Cardiac atrium fibroblast (primary cell): ENCODE data around the gene DCLK1. TPM values are rescaled to one million over a fixed set of nuclear protein-coding genes. Genes with fewer than 3 reads are reported as not detected.

ENCODE experiments used
- total RNA-seq: library from RNA; depleted of rRNA; stranded (reverse); fragments of >200 nt; gene quantifications from 2 replicates; pipeline ENCODE4 v1.2.3, GENCODE V29; 2015

The DCLK1 gene
- total RNA-seq = 3.2 and 10.0 TPM in 2 replicates

DNA sequence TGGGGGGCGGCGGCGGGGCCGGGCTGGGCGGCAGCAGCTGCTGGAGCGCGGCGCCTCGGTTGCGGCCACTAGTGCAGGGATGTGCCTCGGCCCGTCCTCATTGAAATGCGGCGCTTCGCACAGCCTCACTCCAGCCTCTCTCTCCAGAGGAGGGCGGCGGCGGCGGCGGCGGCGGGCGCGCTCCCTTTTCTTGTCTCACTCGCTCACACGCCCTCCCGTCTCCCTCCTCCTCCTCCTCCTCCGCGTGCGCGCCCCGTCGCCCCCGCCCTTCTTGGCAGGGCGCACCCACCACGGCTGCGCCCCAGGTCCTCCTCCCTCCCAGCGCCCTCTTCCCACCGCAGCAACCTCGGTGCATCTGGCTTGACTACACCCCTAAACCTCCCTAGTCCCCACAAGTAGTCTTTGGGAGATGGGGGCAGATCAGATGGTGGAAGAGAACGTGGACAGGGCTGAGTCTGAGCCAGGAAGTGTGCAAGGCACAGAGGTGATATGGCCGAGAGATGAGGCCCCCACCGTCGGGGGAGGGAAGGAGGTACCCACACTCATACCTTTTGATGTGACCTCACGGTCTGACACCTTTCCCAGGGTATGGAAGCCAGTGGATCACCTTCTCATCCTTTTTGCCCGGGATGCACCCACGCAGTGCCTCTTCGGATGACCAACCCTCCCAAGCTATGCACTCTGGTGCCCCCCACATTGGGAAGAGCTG, at the start of gene DCLK1:
Gene DCLK1, minus strand, starts transcription at position 161 of the 709 bp plus-strand sequence.

Other genes with a start within 250 kb of the DCLK1 start
- gene SOHLH2, start 83.2 kb upstream of the DCLK1 start, total RNA-seq = not detected in 2 replicates
- 0.90 TPM in 1 of 2 replicates, not detected in the other for gene CCDC169, start 166.4 kb upstream of the DCLK1 start, total RNA-seq
- gene SPART, start 215.0 kb upstream of the DCLK1 start, total RNA-seq = 65.9 and 104 TPM in 2 replicates